HL-60 (cell line): Measurements from ENCODE around the gene ABCB9.

ENCODE experiments used
- CTCF ChIP-seq: IDR thresholded peaks from one replicate; pipeline ENCODE4 v1.5.1; 2011; ENCODE audit warnings: low read length, control low read depth, inconsistent platforms; ENCODE audit not compliant: insufficient read depth
- GABPA ChIP-seq: IDR thresholded peaks from 2 replicates; pipeline ENCODE4 v1.6.1; 2012; ENCODE audit warnings: low read depth
- POLR2AphosphoS5 ChIP-seq: IDR thresholded peaks from 2 replicates; pipeline ENCODE4 v1.6.1; 2012; ENCODE audit warnings: low read depth
- REST ChIP-seq: IDR thresholded peaks from 2 replicates; pipeline ENCODE4 v1.6.1; 2012; ENCODE audit warnings: low read depth; ENCODE audit not compliant: insufficient replicate concordance
- SPI1 ChIP-seq: IDR thresholded peaks from 2 replicates; pipeline ENCODE4 v1.6.1; 2012; ENCODE audit warnings: low read depth, mild to moderate bottlenecking, borderline replicate concordance

GRCh38 chr12:123013185-123014095 is 47.2 kb upstream of the ABCB9 start:
- TF ChIP-seq CTCF (no peak), GABPA (no peak), POLR2AphosphoS5 (no peak), REST (no peak), SPI1 (no peak)
